ENCODE results near the gene OR11A1.

Gene OR11A1

DNA sequence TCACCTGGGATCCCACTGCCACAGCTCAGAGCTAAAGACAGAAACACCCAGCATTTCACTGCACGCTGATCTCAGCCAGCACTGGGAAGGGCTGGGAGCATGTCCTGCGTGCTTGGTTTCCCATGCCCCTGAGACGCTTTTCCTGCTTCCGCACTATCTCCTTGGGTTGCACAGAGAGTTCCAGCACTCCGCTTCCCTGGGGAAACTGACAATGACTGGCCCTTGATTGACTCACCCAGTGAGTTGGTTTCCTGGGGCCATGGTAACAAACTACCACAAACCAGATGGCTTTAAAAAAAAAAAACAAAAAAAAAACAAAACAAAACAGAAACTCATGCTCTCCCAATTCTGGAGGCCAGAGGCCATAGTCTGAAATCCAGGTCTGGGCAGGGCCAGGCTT, 45.7 kb upstream of the OR11A1 start:
- Histone ChIP-seq H3K79me2 (ENCODE audit: low read length) (no peaks in the 10 kb centered on the region), H3K27ac (ENCODE audit: low read length) (no peak overlapping the region), H3K27me3 (replicated peaks; ENCODE audit: insufficient read depth, low read length) (no peaks in the 10 kb centered on the region), H3K4me3 (ENCODE audit: low read length) (no peak overlapping the region), H2AFZ (ENCODE audit: low read length) (no peak overlapping the region), H3F3A (ENCODE audit: insufficient read depth, low read length) (no peaks in the 10 kb centered on the region), H3K9me2 (replicated peaks; ENCODE audit: insufficient read depth, low read length) (no peaks in the 10 kb centered on the region), H4K20me1 (ENCODE audit: insufficient read depth, low read length) (no peaks in the 10 kb centered on the region), H3K4me2 (ENCODE audit: low read depth, low read length) (no peak overlapping the region), H3K4me1 (ENCODE audit: low read length) (no peaks in the 10 kb centered on the region), H3K9me3 (replicated peaks; ENCODE audit: insufficient read depth, low read length) (no peaks in the 10 kb centered on the region), H3K36me3 (replicated peaks; ENCODE audit: insufficient read depth, low read length) (no peaks in the 10 kb centered on the region), H3K9ac (ENCODE audit: low read length) (no peak overlapping the region)
- TF ChIP-seq EZH2 (optimal IDR thresholded peaks at IDR 0.05; ENCODE audit: low read depth, low read length) (no peak), EZH2phosphoT487 (IDR thresholded peaks at IDR 0.05; ENCODE audit: low read length) (no peak)
- TF ChIP-seq, protein P1, sequence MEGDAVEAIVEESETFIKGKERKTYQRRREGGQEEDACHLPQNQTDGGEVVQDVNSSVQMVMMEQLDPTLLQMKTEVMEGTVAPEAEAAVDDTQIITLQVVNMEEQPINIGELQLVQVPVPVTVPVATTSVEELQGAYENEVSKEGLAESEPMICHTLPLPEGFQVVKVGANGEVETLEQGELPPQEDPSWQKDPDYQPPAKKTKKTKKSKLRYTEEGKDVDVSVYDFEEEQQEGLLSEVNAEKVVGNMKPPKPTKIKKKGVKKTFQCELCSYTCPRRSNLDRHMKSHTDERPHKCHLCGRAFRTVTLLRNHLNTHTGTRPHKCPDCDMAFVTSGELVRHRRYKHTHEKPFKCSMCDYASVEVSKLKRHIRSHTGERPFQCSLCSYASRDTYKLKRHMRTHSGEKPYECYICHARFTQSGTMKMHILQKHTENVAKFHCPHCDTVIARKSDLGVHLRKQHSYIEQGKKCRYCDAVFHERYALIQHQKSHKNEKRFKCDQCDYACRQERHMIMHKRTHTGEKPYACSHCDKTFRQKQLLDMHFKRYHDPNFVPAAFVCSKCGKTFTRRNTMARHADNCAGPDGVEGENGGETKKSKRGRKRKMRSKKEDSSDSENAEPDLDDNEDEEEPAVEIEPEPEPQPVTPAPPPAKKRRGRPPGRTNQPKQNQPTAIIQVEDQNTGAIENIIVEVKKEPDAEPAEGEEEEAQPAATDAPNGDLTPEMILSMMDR (IDR thresholded peaks at IDR 0.05; ENCODE audit: low read length): no peak
- DNase-seq: no peak

GRCh38 chr6:29502181-29502580, 45.3 kb upstream of the OR11A1 start:
- Histone ChIP-seq H3K4me3 (ENCODE audit: low read length) (no peak overlapping the region), H4K20me1 (ENCODE audit: insufficient read depth, low read length) (no peaks in the 10 kb centered on the region), H3K9ac (ENCODE audit: low read length) (no peak overlapping the region), H3K36me3 (replicated peaks; ENCODE audit: insufficient read depth, low read length) (no peaks in the 10 kb centered on the region), H3K9me3 (replicated peaks; ENCODE audit: insufficient read depth, low read length) (no peaks in the 10 kb centered on the region), H3K4me1 (ENCODE audit: low read length) (no peaks in the 10 kb centered on the region), H2AFZ (ENCODE audit: low read length) (no peak overlapping the region), H3K9me2 (replicated peaks; ENCODE audit: insufficient read depth, low read length) (no peaks in the 10 kb centered on the region), H3K27me3 (replicated peaks; ENCODE audit: insufficient read depth, low read length) (no peaks in the 10 kb centered on the region), H3K79me2 (ENCODE audit: low read length) (no peaks in the 10 kb centered on the region), H3F3A (ENCODE audit: insufficient read depth, low read length) (no peaks in the 10 kb centered on the region), H3K27ac (ENCODE audit: low read length) (no peak overlapping the region), H3K4me2 (ENCODE audit: low read depth, low read length) (no peak overlapping the region)
- no peak for DNase-seq
- TF ChIP-seq EZH2 (optimal IDR thresholded peaks at IDR 0.05; ENCODE audit: low read depth, low read length) (no peak), EZH2phosphoT487 (IDR thresholded peaks at IDR 0.05; ENCODE audit: low read length) (no peak)
- TF ChIP-seq, protein P1 (IDR thresholded peaks at IDR 0.05; ENCODE audit: low read length): no peak

DNA sequence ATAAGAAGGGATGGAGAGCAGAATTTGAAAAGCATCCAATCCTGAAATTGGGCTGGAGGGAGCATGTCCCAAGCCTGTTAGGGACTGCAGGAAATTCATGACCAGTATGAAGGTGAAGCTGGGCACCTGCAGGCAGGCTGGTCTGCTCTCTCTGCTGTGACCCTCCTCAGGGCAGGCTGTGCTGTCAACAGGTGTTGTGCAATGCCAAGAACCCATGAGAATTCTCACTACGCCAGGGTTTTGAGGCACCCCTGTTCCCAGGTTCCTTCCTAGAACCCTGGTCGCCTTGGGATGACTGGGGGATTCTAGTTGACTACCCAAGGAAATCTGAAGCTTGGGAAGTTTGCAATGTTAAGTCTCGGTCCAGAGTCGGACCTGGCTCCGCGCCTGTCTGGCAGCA, 44.2 kb upstream of the OR11A1 start:
- no peak overlapping the region for H3K9ac ChIP-seq (ENCODE audit: low read length)
- no peaks in the 10 kb centered on the region for H4K20me1 ChIP-seq (ENCODE audit: insufficient read depth, low read length)
- DNase-seq: no peak
- no peaks in the 10 kb centered on the region for H3K4me1 ChIP-seq (ENCODE audit: low read length)
- no peak overlapping the region for H3K4me3 ChIP-seq (ENCODE audit: low read length)
- H3K9me3 ChIP-seq (replicated peaks; ENCODE audit: insufficient read depth, low read length): no peaks in the 10 kb centered on the region
- TF ChIP-seq EZH2phosphoT487 (IDR thresholded peaks at IDR 0.05; ENCODE audit: low read length) (no peak), EZH2 (optimal IDR thresholded peaks at IDR 0.05; ENCODE audit: low read depth, low read length) (no peak)
- TF ChIP-seq, protein P1 (IDR thresholded peaks at IDR 0.05; ENCODE audit: low read length): no peak
- no peak overlapping the region for H3K27ac ChIP-seq (ENCODE audit: low read length)
- no peak overlapping the region for H3K4me2 ChIP-seq (ENCODE audit: low read depth, low read length)
- no peaks in the 10 kb centered on the region for H3K9me2 ChIP-seq (replicated peaks; ENCODE audit: insufficient read depth, low read length)
- no peaks in the 10 kb centered on the region for H3K27me3 ChIP-seq (replicated peaks; ENCODE audit: insufficient read depth, low read length)
- no peaks in the 10 kb centered on the region for H3F3A ChIP-seq (ENCODE audit: insufficient read depth, low read length)
- no peaks in the 10 kb centered on the region for H3K79me2 ChIP-seq (ENCODE audit: low read length)
- no peaks in the 10 kb centered on the region for H3K36me3 ChIP-seq (replicated peaks; ENCODE audit: insufficient read depth, low read length)
- H2AFZ ChIP-seq (ENCODE audit: low read length): no peak overlapping the region
